ENCODE results near the gene CLEC2L.

- TF ChIP-seq SUZ12 (IDR thresholded peaks at IDR 0.05) (no peak), FOXA1 (IDR thresholded peaks at IDR 0.05) (no peak), SP1 (IDR thresholded peaks at IDR 0.05) (no peak)
These were observed 36.0 kb downstream of the CLEC2L start for GRCh38 chr7:139559364-139560105.
